Dermis lymphatic vessel endothelial cell (primary cell): Measurements from ENCODE around the gene SRD5A2. TPM values are rescaled to one million over a fixed set of nuclear protein-coding genes. Genes with fewer than 3 reads are reported as not detected.

Experiments used
- total RNA-seq: library from RNA; depleted of rRNA; stranded (reverse); fragments of >200 nt; gene quantifications from 2 replicates; pipeline ENCODE4 v1.2.1, GENCODE V29; 2014

Gene SRD5A2, protein sequence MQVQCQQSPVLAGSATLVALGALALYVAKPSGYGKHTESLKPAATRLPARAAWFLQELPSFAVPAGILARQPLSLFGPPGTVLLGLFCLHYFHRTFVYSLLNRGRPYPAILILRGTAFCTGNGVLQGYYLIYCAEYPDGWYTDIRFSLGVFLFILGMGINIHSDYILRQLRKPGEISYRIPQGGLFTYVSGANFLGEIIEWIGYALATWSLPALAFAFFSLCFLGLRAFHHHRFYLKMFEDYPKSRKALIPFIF
- not detected in 2 replicates for total RNA-seq

DNA sequence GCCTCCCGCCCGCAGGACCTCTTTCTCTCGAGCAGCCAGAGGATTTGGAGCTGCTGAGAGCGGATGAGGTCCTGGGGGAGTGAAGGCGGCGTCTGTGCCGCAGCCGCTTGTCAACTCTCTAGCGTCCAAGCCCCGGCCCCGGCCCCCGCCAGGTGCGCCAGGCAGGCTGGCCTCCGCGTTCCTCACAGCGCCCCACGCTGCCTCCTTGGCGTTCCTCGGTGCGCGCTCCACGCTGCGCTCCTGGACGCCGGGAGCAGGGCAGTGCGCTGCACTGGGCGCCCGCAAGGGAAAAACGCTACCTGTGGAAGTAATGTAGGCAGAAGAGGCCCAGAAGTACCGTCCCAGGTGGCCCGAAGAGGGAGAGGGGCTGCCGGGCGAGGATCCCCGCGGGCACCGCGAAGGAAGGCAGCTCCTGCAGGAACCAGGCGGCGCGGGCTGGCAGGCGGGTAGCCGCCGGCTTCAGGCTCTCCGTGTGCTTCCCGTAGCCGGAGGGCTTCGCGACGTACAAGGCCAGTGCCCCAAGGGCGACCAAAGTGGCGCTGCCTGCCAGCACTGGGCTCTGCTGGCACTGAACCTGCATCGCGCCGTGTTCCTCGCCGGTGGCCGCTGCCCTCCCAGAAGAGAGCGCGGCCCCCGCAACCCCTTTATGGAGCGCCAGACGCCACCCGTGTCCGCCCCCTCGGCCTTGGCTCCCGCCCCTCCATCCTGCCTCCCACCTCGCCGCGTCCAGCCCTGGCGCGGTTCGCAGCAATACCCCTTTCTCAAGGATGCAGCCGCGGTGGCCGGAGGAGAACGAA, at the start of gene SRD5A2:
Gene SRD5A2, minus strand, starts transcription at position 618 of the 797 bp plus-strand sequence. Its CDS starts 38 bp downstream, at position 580.

Other genes with a start within 250 kb of the SRD5A2 start
- not detected in 2 replicates for gene XDH, start 166.2 kb downstream of the SRD5A2 start, total RNA-seq